ENCODE measurements around the gene ENG.

DNA sequence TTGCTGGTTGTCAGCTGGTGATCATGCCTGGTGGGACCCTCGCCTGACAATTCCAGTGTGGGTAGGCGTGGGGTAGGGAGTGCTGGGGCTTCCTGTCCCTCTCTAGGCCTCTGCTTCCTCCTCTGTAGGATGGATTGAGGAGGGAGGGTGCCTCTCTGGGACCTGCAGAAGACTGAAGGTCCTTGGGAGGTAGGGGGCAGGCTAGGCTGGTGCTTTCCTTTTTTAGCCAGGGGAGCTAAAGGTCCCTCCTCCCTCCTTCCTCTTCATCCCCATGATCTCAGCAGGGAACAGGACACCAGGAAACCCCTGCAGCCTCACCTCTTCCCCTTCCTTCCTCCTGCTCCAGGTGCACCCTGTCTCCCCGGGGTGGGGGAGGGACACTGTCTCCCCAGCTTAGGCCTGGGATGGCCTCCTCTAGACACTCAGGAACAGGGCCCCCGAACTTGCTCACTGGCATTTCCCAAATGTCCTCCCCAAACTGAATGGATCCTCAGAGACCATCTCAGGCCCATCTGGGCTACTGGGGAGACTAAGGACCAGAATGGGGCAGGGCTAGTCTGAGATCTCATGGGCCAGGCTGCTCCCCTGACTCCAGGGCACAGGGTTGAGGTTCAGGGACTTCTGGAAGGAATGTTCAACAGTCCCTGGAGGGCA lies 84.4 kb downstream of the ENG start:
- TF ChIP-seq, protein P1, sequence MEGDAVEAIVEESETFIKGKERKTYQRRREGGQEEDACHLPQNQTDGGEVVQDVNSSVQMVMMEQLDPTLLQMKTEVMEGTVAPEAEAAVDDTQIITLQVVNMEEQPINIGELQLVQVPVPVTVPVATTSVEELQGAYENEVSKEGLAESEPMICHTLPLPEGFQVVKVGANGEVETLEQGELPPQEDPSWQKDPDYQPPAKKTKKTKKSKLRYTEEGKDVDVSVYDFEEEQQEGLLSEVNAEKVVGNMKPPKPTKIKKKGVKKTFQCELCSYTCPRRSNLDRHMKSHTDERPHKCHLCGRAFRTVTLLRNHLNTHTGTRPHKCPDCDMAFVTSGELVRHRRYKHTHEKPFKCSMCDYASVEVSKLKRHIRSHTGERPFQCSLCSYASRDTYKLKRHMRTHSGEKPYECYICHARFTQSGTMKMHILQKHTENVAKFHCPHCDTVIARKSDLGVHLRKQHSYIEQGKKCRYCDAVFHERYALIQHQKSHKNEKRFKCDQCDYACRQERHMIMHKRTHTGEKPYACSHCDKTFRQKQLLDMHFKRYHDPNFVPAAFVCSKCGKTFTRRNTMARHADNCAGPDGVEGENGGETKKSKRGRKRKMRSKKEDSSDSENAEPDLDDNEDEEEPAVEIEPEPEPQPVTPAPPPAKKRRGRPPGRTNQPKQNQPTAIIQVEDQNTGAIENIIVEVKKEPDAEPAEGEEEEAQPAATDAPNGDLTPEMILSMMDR (IDR thresholded peaks at IDR 0.05) = no peak
- no peak for TF ChIP-seq POLR2A (IDR thresholded peaks at IDR 0.05)
- TF ChIP-seq POLR2AphosphoS5 (IDR thresholded peaks at IDR 0.05) = no peak
